ENCODE results near the gene ABCA13.

DNA sequence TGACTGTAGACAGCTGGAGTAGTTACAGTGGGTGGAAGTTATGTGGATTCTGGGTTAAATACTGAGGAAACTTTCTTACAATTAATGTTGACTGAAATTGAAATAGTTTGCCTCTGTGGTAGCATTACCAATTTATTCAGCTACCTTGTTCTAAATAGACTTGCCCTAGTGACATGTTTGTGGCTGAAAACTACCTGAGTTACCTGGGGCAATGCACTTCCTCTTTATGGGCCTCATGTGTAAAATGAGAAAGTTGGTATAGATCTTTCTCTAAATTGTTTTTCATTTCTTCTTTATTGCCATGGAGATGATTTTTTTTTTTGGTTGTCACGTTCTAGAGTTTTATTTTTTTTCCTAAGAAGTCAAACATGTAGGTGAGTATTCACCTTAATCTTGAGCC lies 500.4 kb downstream of the ABCA13 start:
- TF ChIP-seq, protein P1, sequence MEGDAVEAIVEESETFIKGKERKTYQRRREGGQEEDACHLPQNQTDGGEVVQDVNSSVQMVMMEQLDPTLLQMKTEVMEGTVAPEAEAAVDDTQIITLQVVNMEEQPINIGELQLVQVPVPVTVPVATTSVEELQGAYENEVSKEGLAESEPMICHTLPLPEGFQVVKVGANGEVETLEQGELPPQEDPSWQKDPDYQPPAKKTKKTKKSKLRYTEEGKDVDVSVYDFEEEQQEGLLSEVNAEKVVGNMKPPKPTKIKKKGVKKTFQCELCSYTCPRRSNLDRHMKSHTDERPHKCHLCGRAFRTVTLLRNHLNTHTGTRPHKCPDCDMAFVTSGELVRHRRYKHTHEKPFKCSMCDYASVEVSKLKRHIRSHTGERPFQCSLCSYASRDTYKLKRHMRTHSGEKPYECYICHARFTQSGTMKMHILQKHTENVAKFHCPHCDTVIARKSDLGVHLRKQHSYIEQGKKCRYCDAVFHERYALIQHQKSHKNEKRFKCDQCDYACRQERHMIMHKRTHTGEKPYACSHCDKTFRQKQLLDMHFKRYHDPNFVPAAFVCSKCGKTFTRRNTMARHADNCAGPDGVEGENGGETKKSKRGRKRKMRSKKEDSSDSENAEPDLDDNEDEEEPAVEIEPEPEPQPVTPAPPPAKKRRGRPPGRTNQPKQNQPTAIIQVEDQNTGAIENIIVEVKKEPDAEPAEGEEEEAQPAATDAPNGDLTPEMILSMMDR (conservative IDR thresholded peaks at IDR 0.05; ENCODE audit: low read length), result no peak
- TF ChIP-seq EZH2phosphoT487 (IDR thresholded peaks at IDR 0.05; ENCODE audit: borderline replicate concordance), result no peak

Data from Loucy (cell line).